Right kidney (tissue), 1 donor: ENCODE measurements around the gene ATXN1.

Experiments
- DNase-seq: peaks from one replicate; pipeline ENCODE4 v3.0.0-alpha.2; 2016

The ATXN1 gene

DNA sequence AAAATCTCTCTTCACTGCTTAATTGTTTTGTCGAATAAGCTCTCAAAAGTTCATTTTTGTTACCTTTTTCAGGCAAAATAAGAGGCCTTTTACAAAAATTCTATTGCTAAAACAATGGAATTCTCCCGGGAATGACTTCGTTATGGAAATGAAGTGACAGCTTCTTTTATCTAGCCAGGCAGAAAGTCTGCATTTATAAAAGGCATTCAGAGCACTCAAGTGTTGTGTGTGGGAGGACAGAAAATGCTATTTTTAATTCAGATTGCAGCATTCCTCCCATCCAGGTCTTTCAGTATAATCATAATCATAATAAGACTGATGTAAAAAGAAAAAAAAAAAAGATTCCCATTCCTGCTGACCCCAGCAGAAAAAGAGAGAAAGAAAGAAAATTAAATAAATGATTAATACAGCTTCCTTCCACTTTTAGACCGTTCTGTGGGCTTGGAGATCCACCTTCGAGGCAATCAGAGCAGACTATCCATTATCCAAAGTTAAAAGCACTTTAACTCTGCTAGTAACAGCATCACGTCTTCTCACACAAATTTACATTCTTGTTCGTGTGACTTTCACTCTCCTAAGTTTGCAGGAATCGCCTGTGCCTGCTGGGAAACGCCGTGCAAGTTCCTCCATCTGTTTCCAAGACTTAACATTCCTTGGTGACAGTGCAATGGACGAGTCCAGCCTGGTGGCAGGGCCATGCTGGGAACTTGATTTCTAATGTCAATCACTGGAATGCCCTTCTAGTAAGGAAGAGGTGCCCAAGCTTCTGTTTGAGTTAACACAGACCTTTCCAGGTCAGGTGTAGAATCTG lies 264.1 kb downstream of the ATXN1 start:
- no peak for DNase-seq

DNA sequence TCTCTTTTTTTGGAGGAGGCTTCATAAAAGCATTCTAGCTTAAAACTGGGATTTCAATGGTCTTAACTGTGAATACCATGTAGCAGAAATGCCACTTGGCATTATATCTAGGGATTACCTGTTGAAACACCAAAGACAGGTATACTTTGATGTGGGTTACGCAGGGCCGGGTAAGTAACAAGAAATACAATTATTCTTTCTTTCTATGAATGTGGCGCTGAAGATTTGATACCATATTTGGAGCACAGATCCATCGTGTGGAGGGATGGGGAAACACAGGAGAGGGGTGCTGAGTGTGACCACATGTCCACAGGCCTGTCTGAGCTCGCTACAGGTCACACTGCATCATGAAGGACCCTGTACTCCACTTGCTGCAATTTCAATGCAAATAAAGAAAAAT lies 265.1 kb downstream of the ATXN1 start:
- no peak for DNase-seq

DNA sequence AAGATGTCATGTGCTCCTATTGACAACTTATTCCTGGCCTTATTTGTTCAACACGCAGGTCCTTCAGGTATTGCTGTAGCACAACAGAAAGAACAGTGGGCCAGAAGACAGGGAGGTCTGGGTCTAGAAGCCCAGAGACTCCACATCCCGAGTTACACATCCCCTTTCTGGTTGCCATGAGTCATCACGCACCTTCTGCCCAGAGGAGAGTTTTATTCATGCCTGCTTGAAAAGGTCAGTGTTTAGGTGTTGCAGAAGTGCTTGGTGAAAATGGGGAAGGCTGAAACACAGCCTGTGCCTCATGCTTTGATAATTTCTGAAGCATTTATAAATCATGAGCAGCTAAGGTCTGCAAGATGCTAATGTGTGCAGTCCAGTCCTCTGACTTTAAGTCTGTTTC lies 266.5 kb downstream of the ATXN1 start:
- no peak for DNase-seq

DNA sequence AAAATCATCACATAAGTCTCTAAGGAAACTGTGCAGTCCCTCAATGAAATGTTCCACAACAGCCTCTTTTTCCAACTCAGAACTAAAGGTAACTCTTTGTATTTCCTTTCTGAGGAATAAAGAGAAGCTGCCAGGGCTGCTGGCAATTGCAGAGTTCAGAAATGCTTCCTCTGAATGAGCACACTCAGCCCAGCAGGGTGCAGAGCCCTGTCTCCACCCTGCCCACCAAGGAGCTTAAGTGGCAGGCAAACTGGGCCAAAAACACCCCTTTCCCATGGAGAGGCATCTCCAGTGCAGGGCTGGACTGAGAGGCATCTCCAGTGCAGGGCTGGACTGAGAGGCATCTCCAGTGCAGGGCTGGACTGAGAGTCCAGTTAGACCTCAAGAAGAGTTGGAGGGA lies 267.5 kb downstream of the ATXN1 start:
- no peak for DNase-seq

DNA sequence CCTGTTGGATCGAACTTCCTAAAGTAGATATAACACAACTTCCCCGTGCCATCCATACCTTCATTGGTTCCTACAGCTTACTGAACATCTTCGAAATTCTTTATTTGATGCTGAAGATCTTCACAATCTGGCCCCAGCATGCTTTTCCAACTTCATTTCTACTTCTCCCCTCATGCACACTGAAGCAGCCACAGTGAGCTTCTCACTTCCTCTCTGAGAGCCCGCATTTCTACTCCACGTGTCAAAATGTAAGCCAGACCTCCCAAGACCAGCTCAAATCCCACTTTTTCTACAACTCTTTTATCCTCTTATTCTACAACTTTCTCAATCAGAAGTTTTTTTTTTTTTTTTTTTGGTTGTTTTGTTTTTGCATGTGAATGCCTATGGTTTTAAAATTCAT lies 268.1 kb downstream of the ATXN1 start:
- no peak for DNase-seq

DNA sequence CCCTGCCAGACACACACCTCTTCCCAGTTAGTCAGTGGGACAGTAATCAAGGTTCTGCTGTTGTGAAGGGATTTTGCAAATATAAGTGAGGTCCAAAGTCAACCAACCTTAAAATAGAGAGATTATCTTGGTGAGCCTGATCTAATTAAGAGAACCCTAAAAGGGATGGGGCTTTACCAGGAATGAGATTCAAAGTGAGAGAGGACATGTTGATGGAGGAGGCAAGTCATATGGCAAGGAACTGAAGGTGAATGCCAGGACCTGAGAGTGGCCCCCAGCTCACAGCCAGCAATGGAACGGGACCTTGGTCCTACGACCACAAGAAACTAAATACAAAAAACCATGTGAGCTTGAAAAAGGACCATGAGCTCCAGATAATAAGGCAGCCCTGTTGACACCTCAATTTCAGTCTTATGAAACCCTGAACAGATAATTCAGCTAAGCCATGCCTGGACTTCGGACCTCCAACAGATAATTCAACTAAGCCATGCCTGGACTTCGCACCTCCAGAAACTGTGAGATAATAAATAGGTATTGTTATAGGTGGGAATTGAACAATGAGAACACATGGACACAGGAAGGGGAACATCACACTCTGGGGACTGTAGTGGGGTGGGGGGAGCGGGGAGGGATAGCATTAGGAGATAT lies 269.5 kb downstream of the ATXN1 start:
- no peak for DNase-seq

DNA sequence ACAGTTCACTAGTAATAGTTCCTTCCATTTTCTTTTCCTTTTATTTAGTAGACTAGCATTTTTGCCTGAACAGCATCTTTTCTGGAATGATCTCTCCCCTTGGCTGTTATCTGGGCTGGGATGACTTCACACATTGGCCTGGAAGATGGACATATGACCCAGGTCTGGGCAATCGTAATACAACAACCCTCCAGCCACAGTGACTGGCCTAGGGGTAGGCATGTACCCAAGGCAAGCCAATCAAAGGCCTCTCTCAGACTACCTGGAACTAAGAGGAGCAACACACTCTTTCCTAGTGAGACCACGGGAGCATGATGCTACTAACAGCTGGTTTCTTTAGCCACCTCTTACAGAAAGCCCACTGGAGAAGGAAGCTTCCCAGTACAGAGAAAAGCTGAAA lies 270.6 kb downstream of the ATXN1 start:
- no peak for DNase-seq

DNA sequence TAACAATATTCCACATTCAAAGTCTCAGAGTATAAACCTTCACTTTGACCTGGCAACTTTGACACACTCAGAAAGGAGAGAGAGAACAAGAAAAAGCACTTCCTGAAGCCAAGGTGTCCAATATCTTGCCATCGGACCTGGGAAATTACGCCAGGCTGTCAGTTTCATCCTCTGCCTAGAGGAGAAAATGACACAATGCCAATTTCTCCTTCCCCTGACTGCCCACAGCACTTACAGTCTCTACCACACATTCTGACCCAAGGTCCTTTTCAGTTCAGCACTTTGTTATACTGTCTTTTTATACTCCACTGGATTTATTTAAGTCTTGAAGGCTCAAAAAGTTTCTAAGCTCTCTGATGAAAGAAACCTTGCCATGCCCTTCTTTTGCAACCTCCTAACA lies 272.4 kb downstream of the ATXN1 start:
- DNase-seq: no peak

DNA sequence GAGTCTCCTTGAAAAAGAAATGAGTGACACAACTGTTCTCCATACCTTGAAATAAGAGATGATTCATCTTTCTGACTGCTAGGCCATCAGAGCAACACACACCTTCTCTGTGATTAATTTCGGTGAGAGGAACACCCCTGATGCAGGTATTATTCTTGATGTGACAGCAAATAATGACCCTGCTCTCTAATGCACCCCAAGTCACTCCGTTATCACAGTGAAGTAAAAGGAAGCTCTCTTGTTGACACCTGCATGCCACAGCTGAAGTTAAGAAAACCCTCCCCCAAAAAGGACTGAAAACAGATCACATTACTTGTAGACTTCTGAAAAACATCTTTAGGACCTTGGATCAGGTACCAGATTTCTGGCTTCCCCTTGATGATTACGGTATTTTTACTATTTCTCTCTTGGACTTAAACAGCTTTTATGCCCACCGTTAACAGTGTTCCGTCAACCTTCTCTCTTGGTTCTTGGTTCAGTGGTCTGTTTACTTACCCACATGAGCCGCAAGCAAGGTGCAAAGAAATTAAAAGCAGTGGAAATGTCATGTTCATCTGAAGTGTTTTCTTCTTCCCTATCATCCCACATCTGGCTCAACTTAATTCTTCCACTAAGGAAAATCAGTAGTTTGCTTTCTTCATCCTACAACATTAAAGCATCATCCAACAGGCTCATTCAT lies 273.1 kb downstream of the ATXN1 start:
- no peak for DNase-seq

DNA sequence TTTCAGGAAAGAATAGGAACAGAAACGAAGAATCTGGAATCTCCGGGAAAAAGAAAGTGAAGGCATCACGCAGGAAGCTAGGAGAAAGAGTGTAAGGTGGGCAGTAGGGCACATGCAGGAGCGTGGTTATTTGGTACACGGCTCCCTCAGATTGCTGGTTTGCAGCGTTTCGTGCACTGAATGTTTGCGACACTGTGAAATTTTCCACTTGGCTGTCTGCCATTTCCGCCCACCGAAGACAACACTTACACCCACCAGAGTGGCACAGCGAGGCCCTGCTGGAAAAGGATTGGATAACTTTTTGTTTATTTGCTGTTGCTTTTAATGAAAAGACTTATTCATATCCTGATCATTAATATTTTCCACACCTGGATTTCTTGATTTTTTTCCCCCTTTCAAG lies 274.6 kb downstream of the ATXN1 start:
- no peak for DNase-seq

DNA sequence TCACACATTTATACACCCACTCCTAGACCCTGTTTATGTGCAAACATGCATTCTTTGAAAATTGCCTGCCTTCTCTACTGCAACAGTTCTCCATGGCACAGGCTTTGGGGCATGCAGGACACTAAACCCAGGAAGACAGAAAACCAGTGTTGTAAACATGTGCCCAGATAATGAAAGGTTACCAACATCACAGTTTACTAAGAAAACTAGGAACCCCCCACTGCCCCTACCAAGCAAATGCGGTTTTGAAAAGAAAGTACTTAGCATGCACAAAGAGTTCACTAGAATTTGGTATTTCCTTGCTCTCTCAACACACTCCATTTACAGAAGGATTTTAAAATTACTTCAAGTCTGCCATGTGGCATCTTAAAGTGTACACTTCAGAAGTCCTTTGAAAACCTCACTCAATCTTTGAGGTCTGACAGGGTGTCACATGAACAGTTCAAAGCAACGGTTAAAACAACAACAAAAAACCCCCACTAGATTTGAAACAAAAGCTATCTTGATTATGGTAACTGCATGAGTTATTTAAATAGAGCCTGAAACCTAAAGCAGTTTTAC lies 277.9 kb downstream of the ATXN1 start:
- no peak for DNase-seq

DNA sequence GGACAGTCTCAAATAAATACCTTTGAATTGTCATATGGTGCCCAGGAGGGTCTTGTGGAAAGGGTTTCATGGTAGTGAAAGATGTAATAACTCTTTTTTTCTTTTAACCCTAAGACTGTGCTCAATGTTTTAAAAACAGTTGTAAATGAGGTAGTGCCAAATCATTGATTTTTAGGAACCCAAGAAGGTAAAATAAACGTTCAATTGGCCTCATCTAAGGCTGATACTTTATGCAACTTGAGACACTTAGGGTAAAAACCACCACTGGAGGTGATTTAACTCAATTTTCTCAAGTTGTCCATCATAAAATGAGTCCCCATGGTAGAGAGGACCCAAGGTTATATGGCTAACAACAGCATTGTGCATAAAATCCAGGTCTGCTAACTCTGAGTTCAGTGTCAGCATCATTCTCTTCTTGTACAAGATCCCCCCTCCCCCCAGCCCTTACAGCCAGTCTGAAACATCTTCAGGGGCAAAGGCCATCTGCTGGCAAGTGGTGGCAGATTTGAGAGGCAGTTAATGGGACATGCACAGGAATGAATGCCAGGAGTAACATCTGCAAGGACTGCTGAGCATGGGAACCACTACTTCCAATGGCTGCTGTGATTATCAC lies 278.5 kb downstream of the ATXN1 start:
- no peak for DNase-seq

DNA sequence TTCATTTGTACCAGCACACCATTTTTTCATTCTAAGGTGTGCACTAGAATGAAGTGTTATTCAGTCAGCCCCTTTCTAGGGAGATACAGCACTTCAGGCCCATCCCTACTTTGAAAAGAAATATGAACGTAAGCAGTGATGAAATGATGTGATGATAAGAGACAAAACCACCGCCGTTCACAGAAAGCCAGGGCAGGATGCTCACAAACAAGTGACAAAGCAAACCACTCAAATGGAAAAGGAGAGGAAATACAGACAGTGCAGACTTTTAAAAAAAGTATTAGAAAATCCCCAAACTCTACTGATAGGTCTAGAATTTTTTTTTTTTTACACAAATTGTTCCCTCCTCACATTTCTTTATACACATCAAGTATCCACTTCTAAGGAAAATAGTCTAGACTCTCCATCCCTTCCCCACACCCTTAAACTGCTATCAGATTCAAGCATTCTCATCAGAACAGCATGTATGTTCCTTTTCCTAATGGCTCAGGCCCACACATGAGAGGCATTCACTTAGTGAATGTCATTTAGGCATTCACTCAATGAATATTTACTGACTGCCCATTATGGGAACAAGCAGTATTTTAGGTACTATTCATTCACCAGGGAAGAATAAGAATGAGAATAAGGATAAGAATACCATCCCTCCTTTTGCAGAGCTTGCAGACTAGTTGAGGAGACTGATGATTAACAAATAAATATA lies 279.4 kb downstream of the ATXN1 start:
- no peak for DNase-seq

DNA sequence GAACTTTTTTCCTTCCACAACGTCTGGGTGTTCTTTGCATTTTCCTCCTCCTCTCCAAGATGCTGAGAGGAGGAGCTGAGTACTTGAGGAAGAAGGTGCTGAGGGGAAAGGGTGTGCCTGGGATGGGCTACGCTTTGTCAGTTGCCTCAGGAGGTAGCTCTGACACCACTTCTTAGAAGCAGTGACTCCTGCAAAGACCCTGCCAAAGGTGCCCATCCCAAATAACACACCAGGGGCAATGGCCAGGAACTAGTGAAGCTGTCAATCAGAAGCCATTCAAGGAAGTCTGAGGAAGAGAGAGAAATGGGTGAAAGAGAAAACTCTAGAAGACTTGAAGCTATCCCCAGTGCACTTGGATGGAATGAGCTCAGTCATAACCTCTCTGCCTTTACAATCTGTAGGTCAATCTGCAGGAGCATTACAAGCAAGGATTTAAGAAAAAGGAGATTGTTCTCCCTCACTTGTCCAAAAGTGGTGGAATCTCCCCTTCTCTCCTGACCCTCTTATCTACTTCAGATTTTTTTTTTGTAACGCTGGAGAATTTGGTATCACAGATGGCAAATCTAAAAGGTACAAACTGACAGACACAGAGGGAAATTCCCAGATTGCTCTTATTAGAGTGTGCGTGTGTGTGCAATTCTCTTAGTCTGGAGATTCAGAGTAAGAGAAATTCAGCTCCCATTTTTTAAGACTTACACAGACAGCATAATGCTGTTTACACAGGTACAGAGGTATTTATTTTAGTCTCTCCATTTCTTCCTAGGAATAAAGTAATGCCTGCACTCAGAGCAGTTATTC lies 280.3 kb downstream of the ATXN1 start:
- DNase-seq: no peak

DNA sequence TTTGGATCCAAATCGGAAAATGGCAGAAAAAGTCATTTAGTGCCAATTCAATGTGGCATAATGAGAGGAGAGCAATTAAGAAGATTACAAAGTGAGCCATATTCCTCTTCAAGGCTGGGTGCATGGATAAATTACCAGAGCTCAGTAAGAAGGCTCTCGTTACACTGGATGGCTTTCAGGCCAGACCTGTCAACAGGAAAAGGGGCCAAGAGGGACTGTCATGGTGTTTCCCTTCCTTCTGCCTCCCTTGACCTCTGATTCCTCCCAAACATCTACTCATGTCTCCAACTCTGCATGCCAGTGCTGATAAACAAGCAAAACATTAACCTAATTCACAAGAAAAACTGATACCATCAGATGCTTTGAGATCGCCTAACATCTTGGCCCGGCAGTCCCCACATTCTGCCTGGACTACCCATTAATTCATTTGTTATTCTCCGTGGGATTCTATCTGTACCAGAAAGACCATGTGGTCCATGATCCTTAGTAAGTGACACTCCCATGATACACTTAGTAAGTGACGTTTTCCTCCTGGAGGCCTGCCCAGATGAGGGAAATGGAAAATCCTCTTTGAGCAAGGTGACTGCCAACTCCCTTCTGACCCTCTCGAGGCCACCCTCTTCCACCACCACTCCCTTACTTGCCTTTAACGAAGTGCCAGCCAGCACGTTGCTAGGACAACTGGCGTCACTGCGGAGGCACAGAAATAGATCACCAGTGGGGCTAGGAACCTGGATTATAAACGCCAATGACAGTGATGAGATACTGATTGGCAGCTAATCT lies 283.7 kb downstream of the ATXN1 start:
- DNase-seq: no peak

DNA sequence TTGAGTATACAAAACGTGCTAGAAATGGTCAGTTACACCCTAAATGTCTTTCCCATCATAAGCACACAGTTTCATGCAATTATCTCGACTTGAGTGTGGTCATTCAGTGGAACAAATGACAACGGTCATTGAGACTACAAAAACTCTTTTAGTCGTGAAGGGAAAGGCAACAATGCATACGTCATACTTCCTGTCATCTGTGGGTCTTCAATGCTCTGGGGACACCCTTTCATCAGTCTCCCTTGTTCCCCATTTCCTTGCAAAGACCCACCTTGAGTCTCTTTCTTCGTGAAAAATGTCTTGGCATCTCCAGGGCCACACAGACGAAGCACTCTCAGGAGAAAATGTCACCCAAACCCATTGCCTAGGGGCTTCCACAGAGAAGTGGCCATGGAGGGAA lies 284.4 kb downstream of the ATXN1 start:
- DNase-seq: no peak

DNA sequence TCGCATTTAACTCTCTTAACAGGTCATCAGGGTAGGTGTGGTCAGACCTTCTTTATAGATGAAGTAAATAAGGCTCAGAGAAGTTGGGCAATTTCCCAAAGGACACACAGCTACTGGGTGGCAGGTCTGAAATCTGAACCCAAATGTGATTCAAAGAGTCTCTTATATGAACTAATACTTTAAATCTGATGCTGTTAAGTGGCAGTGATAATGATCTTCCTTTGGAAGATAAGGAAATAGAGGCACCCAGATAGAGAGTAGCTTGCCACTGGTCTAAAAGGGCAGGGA lies 285.8 kb downstream of the ATXN1 start:
- DNase-seq: no peak

DNA sequence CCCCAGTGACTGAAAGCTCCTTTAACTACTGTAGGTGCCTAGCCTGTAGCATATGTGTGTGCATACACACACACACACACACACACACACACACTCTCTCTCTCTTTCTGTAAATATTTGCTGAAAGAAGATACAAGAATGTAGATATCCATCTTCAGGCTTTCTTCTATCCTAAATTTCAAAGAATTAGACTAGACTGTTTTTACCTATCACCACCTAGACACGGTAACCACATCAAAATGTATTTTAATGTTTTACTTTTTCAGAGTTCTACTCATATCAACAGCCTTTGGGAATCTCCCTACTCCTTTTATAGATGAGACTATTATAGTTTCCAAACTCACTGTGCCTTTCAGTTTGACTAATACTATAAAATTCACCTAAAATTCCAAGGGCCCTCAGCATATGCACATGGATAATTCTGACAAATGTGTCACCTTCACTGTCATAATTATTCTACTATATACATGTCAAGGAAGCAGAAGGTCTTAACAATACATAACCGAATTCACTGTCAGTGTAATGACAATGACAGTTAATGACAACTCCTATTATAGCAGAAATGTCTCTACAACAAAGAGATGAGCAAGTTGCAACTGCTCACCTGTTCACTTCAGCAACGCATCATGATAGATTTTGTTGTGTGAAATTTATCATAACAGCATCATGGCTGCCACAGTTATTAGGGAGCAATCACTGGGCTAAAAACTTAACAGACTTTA lies 286.3 kb downstream of the ATXN1 start:
- no peak for DNase-seq

DNA sequence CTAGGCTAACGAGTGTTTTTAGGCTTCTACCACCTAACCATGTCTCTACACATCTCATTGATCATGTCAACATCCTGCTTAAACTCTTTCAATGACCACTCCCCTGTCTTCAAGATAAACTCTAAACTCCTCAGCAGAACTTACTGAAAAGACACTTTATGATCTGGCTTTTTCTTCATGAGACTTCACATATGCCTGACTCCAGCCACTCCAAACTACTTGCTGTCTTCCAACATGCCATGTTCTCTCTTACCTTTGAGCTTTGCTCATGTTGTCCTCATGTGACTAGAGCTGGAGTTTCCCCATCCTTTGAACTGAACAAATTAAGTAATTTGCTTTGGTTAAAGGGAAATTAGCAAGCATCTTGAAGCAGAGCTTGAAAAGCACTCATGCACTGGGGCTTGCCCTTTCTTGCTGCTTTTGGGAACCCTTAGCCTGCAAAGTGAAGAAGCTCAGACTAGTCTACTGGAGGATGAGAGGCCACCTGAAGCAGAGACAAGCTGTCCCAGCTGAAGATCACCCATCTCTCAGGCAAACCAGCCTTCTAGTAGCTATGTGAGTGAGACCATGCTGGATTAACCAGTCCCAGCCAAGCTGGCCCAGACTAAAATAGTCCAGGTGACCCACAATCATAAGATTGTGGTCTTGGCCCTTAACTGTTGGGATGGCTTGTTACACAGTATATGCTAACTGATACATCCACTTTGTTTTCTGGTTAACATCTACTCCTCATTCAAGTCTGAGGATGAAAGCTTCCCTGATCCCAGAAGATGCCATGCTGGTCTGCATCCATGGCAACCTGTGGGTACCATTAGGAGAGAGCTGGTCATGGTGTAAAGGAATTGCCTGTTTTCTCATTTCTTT lies 287.1 kb downstream of the ATXN1 start:
- no peak for DNase-seq
